Choroid plexus epithelial cell (primary cell): ENCODE measurements around the gene CES2.

Experiments used
- DNase-seq: peaks from one replicate; pipeline ENCODE4 v3.0.0-alpha.2; 2010; ENCODE audit warnings: low read depth
- H3K4me3 ChIP-seq: 2 replicates; pipeline ENCODE4 v1.5.1; 2011; ENCODE audit warnings: low read depth, mild to moderate bottlenecking, control low read depth, low read length, moderate library complexity
- TF ChIP-seq, protein P1 (sequence below): conservative IDR thresholded peaks from 2 replicates; pipeline ENCODE4 v1.5.1; 2011; ENCODE audit warnings: low read depth, mild to moderate bottlenecking, control low read depth, inconsistent platforms, low read length, moderate library complexity

Gene CES2

DNA sequence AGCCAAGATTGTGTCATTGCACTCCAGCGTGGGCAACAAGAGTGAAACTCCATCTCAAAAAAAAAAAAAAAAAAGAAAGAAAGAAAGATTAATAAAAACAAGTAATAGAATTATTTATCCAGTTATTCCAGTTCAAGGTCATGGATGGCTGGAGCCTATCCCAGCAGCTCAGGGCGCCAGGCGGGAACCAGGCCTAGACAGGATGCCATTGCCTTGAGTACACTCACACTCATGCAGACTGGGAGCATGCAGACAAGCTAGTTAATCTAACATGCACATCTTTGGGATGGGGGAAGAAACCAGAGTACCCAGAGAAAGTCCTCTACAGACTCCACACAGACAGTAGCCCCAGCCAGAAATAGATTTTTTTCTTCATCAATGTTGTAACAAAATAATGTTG, 37.1 kb upstream of the CES2 start:
- no peak for DNase-seq
- TF ChIP-seq, protein P1, sequence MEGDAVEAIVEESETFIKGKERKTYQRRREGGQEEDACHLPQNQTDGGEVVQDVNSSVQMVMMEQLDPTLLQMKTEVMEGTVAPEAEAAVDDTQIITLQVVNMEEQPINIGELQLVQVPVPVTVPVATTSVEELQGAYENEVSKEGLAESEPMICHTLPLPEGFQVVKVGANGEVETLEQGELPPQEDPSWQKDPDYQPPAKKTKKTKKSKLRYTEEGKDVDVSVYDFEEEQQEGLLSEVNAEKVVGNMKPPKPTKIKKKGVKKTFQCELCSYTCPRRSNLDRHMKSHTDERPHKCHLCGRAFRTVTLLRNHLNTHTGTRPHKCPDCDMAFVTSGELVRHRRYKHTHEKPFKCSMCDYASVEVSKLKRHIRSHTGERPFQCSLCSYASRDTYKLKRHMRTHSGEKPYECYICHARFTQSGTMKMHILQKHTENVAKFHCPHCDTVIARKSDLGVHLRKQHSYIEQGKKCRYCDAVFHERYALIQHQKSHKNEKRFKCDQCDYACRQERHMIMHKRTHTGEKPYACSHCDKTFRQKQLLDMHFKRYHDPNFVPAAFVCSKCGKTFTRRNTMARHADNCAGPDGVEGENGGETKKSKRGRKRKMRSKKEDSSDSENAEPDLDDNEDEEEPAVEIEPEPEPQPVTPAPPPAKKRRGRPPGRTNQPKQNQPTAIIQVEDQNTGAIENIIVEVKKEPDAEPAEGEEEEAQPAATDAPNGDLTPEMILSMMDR, result no peak
- H3K4me3 ChIP-seq, result no peak overlapping the region

DNA sequence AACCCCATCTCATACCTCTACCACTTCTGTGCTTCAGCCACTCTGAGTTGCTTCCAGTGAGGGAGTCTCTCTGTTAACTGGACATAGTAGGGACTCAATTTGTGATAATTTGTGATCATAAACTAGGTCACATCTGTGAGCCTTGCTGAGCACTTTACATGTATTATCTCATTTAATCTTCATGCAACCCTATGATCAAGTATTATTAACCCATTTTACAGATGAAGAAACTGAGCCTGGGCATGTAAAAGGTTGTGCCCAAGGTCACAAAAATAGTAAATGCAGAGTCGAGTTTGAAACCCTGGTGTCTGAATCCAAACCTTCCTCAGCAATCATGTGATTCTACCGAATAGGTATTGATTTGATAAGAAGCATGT, 36.4 kb upstream of the CES2 start:
- no peak overlapping the region for H3K4me3 ChIP-seq
- DNase-seq, result no peak
- TF ChIP-seq, protein P1, result no peak

DNA sequence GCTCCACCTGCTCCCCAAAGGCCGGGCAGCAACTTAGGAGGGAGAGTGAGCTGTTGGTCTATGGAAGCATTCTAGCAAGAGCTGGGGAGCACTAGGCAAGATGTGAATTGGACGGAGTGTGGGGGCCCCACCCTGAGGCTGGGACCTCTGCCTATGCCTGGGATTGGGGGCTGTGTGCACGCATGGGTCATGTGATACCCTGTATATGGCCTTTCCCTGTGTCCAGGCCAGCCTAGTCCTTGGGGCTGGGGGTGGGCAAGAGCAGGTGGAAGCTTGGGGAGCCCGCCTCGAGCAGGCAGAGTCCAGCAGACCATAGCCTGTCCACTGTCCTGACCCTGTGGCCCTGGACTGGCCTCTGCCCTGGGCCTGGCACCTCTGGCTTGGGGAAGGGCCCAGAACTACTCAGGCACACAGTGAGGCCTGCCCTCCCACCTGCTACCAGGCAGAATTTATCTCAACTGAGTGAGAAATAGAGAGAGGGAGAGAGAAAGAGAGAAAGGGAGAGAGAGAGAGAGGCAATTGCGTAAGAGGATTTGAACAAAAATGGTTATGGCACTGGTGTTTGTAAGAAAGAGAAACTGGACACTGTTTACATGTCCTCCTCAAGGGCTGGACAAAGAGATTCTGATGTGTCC, 35.9 kb upstream of the CES2 start:
- peak; percentile 65 for DNase-seq
- H3K4me3 ChIP-seq, result no peak overlapping the region
- TF ChIP-seq, protein P1, result no peak

DNA sequence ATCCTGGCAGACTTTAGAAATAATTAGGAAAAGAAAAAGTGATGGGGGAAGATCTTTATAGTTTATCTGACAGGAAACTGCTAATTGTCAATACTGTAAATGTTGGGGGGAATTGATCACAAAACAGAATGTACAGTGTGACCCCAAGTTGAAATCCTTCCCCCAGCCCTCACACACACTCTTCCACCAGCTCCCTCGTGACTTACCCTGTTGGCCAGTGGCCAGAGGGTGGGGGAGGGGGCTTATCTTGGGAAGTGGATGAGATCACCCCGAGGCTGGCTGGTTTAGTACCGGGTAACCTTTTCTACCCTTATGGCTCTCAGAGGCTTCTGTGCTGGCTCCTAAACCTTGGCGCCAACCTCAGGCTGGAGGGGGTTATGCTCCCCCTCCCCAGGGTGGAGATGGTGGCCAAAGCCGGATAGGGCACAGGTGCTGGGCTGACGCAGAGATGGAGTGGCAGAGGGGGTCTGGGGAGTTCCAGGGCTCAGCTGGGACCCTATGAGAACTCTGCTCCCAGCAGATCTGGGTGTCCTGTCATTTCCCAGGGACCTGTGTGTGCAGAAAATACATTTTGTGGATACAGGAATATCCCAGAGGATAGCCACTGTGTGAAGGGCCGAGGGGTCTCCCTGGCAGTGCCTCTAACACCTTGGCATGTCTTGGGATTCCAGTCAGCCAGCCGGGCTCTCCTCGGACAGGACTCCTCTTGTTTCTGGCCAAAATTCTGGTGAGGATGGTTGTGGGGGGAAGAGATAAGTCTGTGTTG, 35.2 kb upstream of the CES2 start:
- DNase-seq, result peak; percentile 71
- TF ChIP-seq, protein P1, result no peak
- no peak overlapping the region for H3K4me3 ChIP-seq

DNA sequence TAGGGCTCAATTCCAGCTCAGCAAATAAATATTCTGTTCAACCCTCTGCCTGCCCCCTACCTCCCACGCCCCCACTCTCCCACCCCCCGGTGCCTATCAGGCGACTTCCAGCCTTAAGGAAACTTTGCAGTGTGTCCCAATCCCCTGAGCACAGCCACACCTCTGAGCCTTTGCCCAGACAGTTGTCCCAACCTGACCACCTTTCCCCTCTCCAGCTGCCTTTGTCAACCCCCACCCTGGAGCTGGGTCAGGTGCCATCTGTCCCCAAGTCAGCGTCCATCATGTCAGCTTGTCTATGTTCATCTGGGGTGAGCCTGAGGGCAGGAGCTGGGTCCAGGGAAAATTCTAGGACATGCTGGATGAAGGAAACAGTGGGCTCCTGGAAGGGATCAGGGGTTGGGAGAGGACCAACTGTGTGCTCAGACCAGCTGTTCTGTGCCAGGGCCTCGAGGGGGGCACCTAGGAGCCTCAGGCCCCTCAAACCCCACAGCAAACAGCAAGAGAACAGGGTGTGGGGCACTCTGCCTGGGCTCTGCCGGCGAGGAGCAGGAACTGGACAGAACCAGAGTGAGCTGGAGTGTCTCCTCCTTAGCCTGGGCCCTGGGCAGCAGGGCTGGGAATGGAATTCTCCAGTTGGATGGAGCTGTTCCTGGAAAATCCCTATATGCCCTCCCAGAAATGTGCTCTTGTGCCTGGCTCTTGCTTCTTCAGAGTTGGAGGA, 34.4 kb upstream of the CES2 start:
- TF ChIP-seq, protein P1, result no peak
- DNase-seq, result no peak
- no peak overlapping the region for H3K4me3 ChIP-seq

DNA sequence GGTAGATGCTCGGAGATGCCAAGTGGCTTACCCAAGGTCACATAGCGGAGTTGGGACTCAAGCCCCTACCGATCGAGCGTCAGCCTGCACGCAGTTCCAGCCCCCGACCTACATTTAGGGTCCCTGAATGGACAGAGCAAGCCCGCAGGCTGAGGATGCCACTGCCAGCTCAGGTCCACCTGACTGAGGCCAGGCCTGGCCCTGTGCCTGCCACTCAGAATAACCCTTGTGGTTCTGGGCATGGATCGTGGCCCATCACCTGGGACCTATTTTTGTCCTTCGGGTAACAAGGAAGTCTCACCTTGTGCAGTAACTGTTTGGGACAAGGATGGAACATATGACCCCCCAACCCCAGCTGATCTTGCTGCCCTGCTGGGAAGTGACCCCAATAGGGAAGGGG, 33.7 kb upstream of the CES2 start:
- DNase-seq, result no peak
- H3K4me3 ChIP-seq, result no peak overlapping the region
- TF ChIP-seq, protein P1, result no peak
